Measurements from ENCODE around the gene PCDHGA2.

GRCh38 chr5:141356950-141357349, 18.4 kb downstream of the PCDHGA2 start:
- TF ChIP-seq CTCF (IDR thresholded peaks at IDR 0.05) (no peak), POLR2AphosphoS5 (IDR thresholded peaks at IDR 0.05) (no peak)

Measured in gastroesophageal sphincter (tissue), 3 donors.